Astrocyte (in vitro differentiated cells and primary cell): ENCODE results near the gene KRTAP5-5.

Experiments
- EZH2 ChIP-seq: IDR thresholded peaks from 2 replicates; pipeline ENCODE4 v1.6.1; 2012; ENCODE audit warnings: mild to moderate bottlenecking, low read length, inconsistent platforms; ENCODE audit not compliant: insufficient read depth
- TF ChIP-seq, protein P1 (sequence below): IDR thresholded peaks from 2 replicates; pipeline ENCODE4 v1.5.1; 2011; ENCODE audit warnings: low read depth, mild to moderate bottlenecking, inconsistent platforms, low read length, moderate library complexity; ENCODE audit not compliant: insufficient read depth

- no peak for TF ChIP-seq EZH2
- TF ChIP-seq, protein P1, sequence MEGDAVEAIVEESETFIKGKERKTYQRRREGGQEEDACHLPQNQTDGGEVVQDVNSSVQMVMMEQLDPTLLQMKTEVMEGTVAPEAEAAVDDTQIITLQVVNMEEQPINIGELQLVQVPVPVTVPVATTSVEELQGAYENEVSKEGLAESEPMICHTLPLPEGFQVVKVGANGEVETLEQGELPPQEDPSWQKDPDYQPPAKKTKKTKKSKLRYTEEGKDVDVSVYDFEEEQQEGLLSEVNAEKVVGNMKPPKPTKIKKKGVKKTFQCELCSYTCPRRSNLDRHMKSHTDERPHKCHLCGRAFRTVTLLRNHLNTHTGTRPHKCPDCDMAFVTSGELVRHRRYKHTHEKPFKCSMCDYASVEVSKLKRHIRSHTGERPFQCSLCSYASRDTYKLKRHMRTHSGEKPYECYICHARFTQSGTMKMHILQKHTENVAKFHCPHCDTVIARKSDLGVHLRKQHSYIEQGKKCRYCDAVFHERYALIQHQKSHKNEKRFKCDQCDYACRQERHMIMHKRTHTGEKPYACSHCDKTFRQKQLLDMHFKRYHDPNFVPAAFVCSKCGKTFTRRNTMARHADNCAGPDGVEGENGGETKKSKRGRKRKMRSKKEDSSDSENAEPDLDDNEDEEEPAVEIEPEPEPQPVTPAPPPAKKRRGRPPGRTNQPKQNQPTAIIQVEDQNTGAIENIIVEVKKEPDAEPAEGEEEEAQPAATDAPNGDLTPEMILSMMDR, result no peak
Observed at GRCh38 chr11:1669546-1670218, 40.1 kb downstream of the KRTAP5-5 start.
